ENCODE results near the gene CCL19.

- TF ChIP-seq CTCF (IDR thresholded peaks at IDR 0.05 in 8 of 11, conservative IDR thresholded peaks at IDR 0.05 in 3 of 11) (no peak), POLR2A (IDR thresholded peaks at IDR 0.05) (no peak)
Measured at GRCh38 chr9:34662526-34663302, 28.4 kb downstream of the CCL19 start, which contains the start of gene CCL27.

Measured in spleen (tissue), 7 donors.